GM19238 (cell line): ENCODE data around the gene CD300C.
"Not testable (repeated sequence)": the region's sequence is repeated elsewhere in the genome, so short reads cannot be mapped to it uniquely, and the experiment has no call there.

ENCODE experiments used
- DNase-seq: peaks from one replicate; pipeline ENCODE4 v3.0.0; 2011; ENCODE audit warnings: low spot score; ENCODE audit not compliant: insufficient read length

The CD300C gene

GRCh38 chr17:74532115-74532514, 13.8 kb downstream of the CD300C start:
- no peak for DNase-seq

GRCh38 chr17:74531231-74531761, 14.6 kb downstream of the CD300C start, which contains the start of gene CD300LB:
Gene CD300LB, minus strand, starts transcription at chr17:74531475. Its CDS starts 125 bp downstream, at chr17:74531350.
- no peak for DNase-seq

GRCh38 chr17:74530831-74531150, 15.1 kb downstream of the CD300C start:
- no peak for DNase-seq

- DNase-seq = no peak
These were observed 16.7 kb downstream of the CD300C start for GRCh38 chr17:74529243-74529642.

- DNase-seq = no peak
These were observed 17.3 kb downstream of the CD300C start for GRCh38 chr17:74528491-74529199.

- DNase-seq = no peak
These were observed 18.2 kb downstream of the CD300C start for GRCh38 chr17:74527756-74528155.

GRCh38 chr17:74527081-74527480, 18.8 kb downstream of the CD300C start:
- DNase-seq = no peak

GRCh38 chr17:74526681-74527080, 19.2 kb downstream of the CD300C start:
- DNase-seq = no peak

- no peak for DNase-seq
These were observed 20.1 kb downstream of the CD300C start for GRCh38 chr17:74525781-74526288.

- no peak for DNase-seq
These were observed 20.5 kb downstream of the CD300C start for GRCh38 chr17:74525465-74525725.

- no peak for DNase-seq
These were observed 21.1 kb downstream of the CD300C start for GRCh38 chr17:74524653-74525464.

GRCh38 chr17:74523308-74523707, 22.6 kb downstream of the CD300C start:
- no peak for DNase-seq

- no peak for DNase-seq
These were observed 23.4 kb downstream of the CD300C start for GRCh38 chr17:74522381-74523105.

GRCh38 chr17:74521701-74522201, 24.2 kb downstream of the CD300C start:
- DNase-seq = no peak

- no peak for DNase-seq
These were observed 25.0 kb downstream of the CD300C start for GRCh38 chr17:74520790-74521480.

GRCh38 chr17:74520016-74520434, 25.9 kb downstream of the CD300C start:
- DNase-seq = no peak

- not testable (repeated sequence) for DNase-seq
These were observed 27.4 kb downstream of the CD300C start for GRCh38 chr17:74518413-74518981.

GRCh38 chr17:74516561-74517328, 29.2 kb downstream of the CD300C start:
- no peak for DNase-seq

- DNase-seq = no peak
These were observed 30.0 kb downstream of the CD300C start for GRCh38 chr17:74515941-74516340.
